GM12874 (cell line): ENCODE results near the gene WDR74.

ENCODE experiments used
- TF ChIP-seq, protein P1 (sequence below): IDR thresholded peaks from 2 replicates; pipeline ENCODE4 v1.5.1; 2011; ENCODE audit warnings: low read depth, mild to moderate bottlenecking, control low read depth, low read length, moderate library complexity; ENCODE audit not compliant: insufficient read depth

WDR74 gene

DNA sequence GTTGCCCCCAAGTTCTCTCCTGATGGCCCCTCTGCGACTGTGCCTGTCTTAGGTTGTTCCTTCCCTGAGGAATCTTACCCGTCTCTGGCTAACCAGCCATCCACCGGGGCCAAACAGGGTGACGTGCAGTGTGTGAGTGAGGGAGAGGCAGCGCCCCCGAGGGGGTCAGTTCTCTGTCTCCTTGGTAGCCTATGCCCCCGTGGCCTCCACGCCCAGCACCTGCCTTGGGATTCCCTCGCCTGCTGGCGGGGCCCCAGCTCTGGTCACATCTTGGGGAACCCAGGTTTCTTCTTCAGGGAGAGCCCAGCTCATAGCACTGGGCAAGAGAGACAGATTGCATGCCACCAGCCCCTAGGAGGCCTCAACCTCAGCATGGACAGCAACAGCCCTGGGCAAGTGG lies 39.9 kb downstream of the WDR74 start:
- TF ChIP-seq, protein P1, sequence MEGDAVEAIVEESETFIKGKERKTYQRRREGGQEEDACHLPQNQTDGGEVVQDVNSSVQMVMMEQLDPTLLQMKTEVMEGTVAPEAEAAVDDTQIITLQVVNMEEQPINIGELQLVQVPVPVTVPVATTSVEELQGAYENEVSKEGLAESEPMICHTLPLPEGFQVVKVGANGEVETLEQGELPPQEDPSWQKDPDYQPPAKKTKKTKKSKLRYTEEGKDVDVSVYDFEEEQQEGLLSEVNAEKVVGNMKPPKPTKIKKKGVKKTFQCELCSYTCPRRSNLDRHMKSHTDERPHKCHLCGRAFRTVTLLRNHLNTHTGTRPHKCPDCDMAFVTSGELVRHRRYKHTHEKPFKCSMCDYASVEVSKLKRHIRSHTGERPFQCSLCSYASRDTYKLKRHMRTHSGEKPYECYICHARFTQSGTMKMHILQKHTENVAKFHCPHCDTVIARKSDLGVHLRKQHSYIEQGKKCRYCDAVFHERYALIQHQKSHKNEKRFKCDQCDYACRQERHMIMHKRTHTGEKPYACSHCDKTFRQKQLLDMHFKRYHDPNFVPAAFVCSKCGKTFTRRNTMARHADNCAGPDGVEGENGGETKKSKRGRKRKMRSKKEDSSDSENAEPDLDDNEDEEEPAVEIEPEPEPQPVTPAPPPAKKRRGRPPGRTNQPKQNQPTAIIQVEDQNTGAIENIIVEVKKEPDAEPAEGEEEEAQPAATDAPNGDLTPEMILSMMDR, result no peak

GRCh38 chr11:62796281-62796680 lies 43.1 kb downstream of the WDR74 start:
- TF ChIP-seq, protein P1, result no peak

GRCh38 chr11:62794201-62794775 lies 45.1 kb downstream of the WDR74 start:
- TF ChIP-seq, protein P1, result no peak

DNA sequence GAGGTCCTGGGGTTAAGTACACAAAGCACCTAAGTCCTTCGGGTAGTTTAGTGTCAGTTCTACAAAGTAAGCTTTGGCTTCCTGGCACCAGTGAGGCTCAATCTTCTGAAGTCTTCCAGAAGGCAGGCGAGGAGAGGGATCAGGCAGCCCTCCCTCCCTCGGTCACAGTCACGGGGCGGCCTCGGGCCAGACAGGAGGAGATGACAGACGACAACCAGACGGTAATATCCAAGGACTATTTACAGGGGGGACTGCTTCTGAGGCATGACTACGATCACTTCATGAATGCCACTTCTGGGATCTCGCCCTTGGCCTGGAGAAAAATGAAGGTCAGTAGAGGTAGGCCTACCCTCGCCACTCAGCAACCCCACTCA lies 47.2 kb downstream of the WDR74 start:
- TF ChIP-seq, protein P1, result no peak

DNA sequence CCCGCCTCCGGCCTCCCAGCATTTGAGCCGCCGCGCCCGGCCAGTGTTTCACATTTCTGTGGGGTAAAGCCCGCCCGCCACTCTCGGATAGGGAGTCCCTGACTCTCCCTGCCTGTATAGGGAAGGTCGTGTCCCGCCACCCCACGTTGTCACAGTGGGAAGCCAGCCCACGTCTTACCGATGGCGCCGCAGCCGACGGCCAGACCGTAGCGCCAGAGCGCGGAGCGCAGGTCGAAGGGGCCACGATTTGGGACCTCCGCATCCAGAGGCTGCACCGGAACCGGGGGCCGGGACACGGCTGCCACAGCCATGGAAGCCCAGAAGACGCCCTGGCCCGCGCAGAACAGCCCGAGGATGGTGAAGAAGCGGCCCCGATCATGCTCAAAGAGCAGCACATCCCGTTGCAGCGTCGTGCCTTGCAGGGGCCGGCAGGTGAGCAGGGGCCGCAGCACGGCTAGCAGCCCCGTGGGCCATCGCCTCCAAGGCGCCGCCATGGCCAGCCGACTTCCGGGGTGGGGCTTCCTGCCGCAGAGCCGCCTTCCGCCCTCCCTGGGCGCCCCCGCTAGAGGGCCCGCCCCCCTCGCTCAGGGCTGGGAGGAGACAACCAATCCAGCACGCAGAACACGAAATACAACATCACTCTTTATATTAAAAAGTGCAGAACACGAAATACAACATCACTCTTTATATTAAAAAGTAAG lies 47.7 kb downstream of the WDR74 start, which contains the start of gene TMEM223:
Gene TMEM223, minus strand, starts transcription at position 506 of the 701 bp plus-strand sequence. Its CDS starts 12 bp downstream, at position 494.
- TF ChIP-seq, protein P1, result peak; percentile 21; the same call in 1 of the 2 replicates

DNA sequence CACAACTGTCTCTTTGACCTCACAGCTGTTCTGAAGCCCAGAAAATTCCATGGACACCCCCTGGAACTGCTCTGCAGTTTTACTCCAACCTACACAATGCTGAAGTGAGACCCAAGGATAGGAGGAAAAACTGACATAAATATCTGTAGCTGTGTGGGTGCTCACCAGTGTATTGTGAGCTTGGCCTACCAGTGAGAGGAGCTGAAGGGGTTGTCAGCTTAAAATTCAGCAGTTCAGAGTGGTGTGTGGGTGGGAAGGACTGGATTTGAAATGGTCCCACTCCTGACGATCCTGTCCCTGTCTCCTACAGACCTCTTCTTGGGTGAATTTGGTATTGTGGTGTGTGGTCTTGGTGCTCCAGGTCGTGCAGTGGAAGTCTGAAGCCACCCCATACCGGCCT lies 49.8 kb downstream of the WDR74 start:
- TF ChIP-seq, protein P1, result no peak

- TF ChIP-seq, protein P1, result no peak
Observed at GRCh38 chr11:62788991-62789390, 50.4 kb downstream of the WDR74 start.
